GM18502 (cell line): ENCODE data around the gene ZSWIM1.

Experiments used
- ATAC-seq: cut with Tn5 transposase; IDR thresholded peaks from one replicate; pipeline ENCODE4 v1.9.1; 2021; ENCODE audit warnings: mild to moderate bottlenecking; ENCODE audit not compliant: unreplicated experiment, poor library complexity

ZSWIM1 gene

DNA sequence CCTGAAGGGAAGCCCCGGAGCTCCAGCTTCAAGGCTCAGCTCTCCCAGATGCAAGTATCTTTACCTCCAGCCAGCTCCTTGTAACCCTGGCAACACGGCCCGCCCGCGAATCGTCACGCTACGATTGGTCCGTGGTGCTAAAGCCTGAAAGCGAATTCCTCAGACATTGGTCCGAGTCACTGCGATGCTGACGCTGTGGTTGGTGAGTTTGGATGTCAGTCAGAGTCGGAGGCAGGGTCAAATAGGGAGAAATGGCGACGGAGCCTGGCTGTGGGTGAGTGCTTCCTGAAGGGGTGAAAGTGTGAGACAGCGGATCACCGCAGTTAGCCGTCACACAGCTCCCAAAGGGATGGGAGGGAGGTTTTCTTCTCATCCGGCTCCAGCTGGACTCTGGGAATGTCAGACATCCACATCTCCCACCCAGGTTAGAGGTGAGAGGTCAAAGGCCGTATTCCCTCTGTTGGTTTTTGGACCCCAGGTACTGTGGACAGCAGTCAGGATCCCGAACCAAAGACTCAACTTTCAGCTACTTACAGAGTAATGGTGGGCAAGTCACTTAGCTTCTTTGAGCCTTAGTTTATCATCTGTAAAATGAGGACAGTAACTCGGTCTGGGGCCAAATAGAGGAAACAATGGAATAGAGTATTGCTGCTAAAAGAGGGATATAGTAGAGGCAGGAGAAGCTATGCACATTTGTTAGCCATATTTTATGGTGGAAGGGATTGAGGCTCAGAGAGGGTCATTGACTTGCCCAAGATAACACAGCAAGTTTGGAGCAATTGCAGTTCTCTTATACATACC lies at the start of gene ZSWIM1:
ZSWIM1 (plus strand) TSS at position 240 of the 801 bp plus-strand sequence. CDS start 1,366 bp downstream, outside the sequence.
- peak; percentile 96 for ATAC-seq

GRCh38 chr20:45832619-45833018 lies 48.4 kb upstream of the ZSWIM1 start:
- no peak for ATAC-seq

DNA sequence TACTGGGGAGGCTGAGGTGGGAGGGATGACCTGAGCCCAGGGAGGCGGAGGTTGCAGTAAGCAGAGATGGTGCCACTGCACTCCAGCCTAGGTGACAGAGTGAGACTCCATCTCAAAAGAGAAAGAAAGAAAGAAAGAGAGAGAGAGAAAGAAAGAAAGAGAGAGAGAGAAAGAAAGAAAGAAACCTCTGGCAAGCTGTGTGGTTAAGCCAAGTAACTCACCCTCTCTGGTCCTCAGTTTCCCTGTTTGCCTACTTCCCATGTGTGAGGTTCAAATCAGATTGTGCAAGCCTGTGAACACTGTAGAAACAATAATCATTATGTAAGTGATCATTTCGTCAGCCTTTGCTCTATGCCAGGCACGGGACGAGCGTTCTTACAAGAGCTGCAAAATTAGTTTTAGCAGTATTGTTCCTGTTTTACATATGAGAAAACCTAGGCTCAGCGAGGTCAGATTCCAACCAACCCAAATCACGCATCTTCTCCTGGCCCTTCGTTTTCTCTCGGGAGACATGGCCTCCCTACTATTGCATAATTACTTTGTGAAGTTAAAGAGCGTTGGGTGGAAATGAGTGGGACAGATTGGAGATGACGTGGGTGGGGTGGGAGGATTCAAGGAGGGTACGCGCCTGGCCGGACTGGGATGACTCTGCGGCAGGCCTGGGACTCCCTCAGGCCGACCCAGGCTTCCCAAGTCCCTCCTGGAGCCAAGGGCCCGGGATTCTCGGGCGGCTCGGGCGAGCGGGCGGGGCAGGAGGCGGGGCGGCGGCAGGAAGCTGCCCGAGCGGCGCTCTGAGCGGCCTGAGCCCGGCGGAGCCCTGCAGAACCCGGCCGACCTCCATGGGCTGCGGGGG lies 47.8 kb upstream of the ZSWIM1 start, which contains the start of gene SNX21:
SNX21 (plus strand) TSS at position 770 of the 853 bp plus-strand sequence. CDS start 121 bp downstream, outside the sequence.
- no peak for ATAC-seq

- no peak for ATAC-seq
These were observed 46.9 kb upstream of the ZSWIM1 start for GRCh38 chr20:45833883-45834796.

DNA sequence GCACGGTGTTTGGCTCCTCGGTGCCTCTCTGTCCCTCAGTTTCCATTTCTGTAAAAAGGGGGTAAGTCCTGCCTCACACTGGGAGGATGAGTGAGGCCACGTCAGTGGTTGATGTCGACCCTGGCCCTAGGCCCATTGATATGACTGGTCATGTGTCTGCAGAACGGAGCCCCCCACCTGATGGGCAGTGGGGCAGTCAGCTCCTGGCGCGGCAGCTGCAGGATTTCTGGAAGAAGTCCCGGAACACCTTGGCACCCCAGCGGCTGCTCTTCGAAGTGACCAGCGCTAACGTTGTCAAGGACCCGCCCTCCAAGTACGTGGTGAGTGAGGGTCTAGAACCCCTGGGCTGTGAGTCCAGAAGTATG lies 46.2 kb upstream of the ZSWIM1 start:
- ATAC-seq: no peak

DNA sequence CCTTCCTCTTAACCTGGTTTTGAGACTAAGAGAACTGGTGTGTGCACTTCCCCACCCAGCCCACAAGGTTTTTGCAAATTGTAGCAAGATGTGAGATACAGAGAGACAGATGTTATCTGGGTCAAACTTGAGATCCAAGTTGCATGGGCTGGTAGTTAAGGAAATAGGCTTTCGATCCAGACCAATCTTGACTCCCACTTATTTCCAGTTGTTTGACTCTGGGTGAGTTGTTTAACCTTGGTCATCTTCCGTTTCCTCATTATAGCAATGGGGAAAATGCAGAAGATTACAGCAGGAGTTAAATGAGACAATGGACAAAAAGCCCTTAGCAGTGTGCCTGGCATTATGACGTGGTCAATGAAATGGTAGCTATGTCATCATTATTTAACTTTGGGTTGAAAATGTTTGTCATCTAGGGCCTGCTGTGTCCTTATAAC lies 45.7 kb upstream of the ZSWIM1 start:
- no peak for ATAC-seq

- no peak for ATAC-seq
These were observed 45.2 kb upstream of the ZSWIM1 start for GRCh38 chr20:45835825-45836224.

- ATAC-seq: no peak
These were observed 44.2 kb upstream of the ZSWIM1 start for GRCh38 chr20:45836841-45837240.

GRCh38 chr20:45840700-45841198 lies 40.3 kb upstream of the ZSWIM1 start:
- ATAC-seq: no peak

- ATAC-seq: no peak
These were observed 39.5 kb upstream of the ZSWIM1 start for GRCh38 chr20:45841407-45842129.

GRCh38 chr20:45842169-45842812 lies 38.7 kb upstream of the ZSWIM1 start:
- ATAC-seq: no peak

GRCh38 chr20:45843506-45843905 lies 37.5 kb upstream of the ZSWIM1 start:
- ATAC-seq: no peak

DNA sequence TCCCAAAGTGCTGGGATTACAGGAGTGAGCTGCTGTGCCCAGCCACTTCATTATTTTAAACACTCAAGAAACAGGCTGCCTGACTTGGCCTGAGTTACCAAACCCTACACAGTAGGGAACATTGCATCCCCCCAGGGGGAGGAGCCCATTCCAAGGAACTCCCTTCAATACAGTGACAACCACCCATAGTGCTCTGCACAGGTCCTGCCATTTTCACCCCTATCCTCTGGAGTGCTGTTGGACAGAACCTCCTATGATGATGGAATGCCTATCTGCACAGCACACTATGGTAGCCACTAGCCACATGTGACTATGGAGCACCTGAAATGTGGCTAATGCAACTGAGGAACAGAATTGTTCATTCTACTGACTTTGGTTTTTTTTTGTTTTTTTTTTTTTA lies 35.6 kb upstream of the ZSWIM1 start:
- no peak for ATAC-seq

GRCh38 chr20:45848421-45848820 lies 32.6 kb upstream of the ZSWIM1 start:
- no peak for ATAC-seq

- no peak for ATAC-seq
These were observed 32.0 kb upstream of the ZSWIM1 start for GRCh38 chr20:45848969-45849582.

DNA sequence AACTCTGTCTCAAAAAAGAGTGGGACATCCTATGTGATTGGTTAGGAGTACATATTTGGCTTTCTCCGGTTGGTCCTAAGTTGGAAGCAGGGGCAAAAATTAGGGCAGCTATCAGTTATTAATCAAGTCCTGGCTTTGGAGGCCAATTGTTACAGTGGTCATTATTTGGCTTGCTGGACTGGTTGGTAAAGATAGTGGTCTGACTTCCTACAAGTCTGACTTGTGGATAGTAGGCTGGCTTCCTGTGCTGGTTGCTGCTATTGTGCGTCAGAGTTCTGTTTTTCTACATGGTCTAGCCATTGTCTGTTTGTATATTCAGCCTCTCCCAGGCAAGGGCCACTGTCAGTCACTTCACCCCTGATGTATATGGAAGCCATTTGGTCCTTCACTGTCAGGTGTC lies 30.8 kb upstream of the ZSWIM1 start:
- no peak for ATAC-seq

GRCh38 chr20:45850926-45851325 lies 30.1 kb upstream of the ZSWIM1 start:
- no peak for ATAC-seq

GRCh38 chr20:45851501-45851900 lies 29.5 kb upstream of the ZSWIM1 start:
- no peak for ATAC-seq
